HepG2 (cell line): ENCODE measurements around the gene ASTN2. TPM values are rescaled to one million over a fixed set of nuclear protein-coding genes. Genes with fewer than 3 reads are reported as not detected.

Experiments
- BRCA1 ChIP-seq: sonication (generic); formaldehyde crosslinking; IDR thresholded peaks from 2 replicates; pipeline ENCODE4 v1.4.0; 2020; ENCODE audit warnings: missing genetic modification reagents
- FOXK2 ChIP-seq: fragments of 450-650 bp; IDR thresholded peaks from 2 replicates; pipeline ENCODE4 v1.6.1; 2016
- KMT2A ChIP-seq: sonication (generic); formaldehyde crosslinking; IDR thresholded peaks from 2 replicates; pipeline ENCODE4 v1.4.0; 2020; ENCODE audit warnings: missing genetic modification reagents
- MAF1 ChIP-seq: sonication (generic); formaldehyde crosslinking; IDR thresholded peaks from 2 replicates; pipeline ENCODE4 v1.5.0; 2020; ENCODE audit warnings: missing genetic modification reagents, borderline replicate concordance
- NFKB2 ChIP-seq: sonication (generic); formaldehyde crosslinking; IDR thresholded peaks from 2 replicates; pipeline ENCODE4 v1.4.0; 2020; ENCODE audit warnings: missing genetic modification reagents, borderline replicate concordance
- RERE ChIP-seq: IDR thresholded peaks from 2 replicates; pipeline ENCODE4 v1.6.1; 2016; ENCODE audit warnings: low read depth, missing genetic modification reagents, missing compliant biosample characterization
- SP1 ChIP-seq, 2 experiments: fragments of 450-650 bp in 1 of 2; sonication (generic) in 1 of 2; formaldehyde crosslinking in 1 of 2; IDR thresholded peaks; 2 replicates each; pipeline versions ENCODE4 v1.4.0 to v1.6.1; 2016 to 2020; ENCODE audit warnings: missing genetic modification reagents in 1 of 2
- ZNF318 ChIP-seq: sonication (generic); formaldehyde crosslinking; IDR thresholded peaks from 2 replicates; pipeline ENCODE4 v1.4.0; 2020; ENCODE audit warnings: mild to moderate bottlenecking, missing genetic modification reagents
- ZNF619 ChIP-seq: sonication (generic); formaldehyde crosslinking; IDR thresholded peaks from 2 replicates; pipeline ENCODE4 v1.4.0; 2020; ENCODE audit warnings: mild to moderate bottlenecking, missing genetic modification reagents
- polyA plus RNA-seq, 8 experiments: library from polyadenylated mRNA; depleted of rRNA in 3 of 8; stranded (reverse) in 7 of 8; unstranded in 1 of 8; fragments of >200 nt; fragmentation: Illumina TruSeq in 4 of 8; extraction: Trizol in 4 of 8; gene quantifications; 2 replicates each; pipeline versions ENCODE4 v1.2.1 to v1.2.3, GENCODE V29; 2011 to 2016; ENCODE audit warnings: low read depth in 4 of 8, missing spikeins in 1 of 8, mixed read lengths in 1 of 8; ENCODE audit not compliant: insufficient read depth in 1 of 8
- total RNA-seq, 5 experiments: library from RNA; depleted of rRNA; stranded (reverse); fragments of >200 nt; fragmentation: Illumina TruSeq; extraction: Trizol; gene quantifications; 2 replicates each; pipeline ENCODE4 v1.2.3, GENCODE V29; 2016; ENCODE audit warnings: low read depth in 1 of 5

The ASTN2 gene
- total and polyA plus RNA-seq, 2 of the 13 experiments (the other 11 are each of a cell fraction or from before 2014, with no cell fraction given), result 5.2 to 13.5 TPM

- TF ChIP-seq ZNF318 (CRISPR knock-in tag), result no peak
- TF ChIP-seq KMT2A (CRISPR knock-in tag), result no peak
- TF ChIP-seq ZNF619 (CRISPR knock-in tag), result no peak
- TF ChIP-seq NFKB2 (CRISPR knock-in tag), result no peak
- no peak for TF ChIP-seq FOXK2
- no peak for TF ChIP-seq SP1 (IDR thresholded peaks at IDR 0.05)
- TF ChIP-seq SP1 (CRISPR knock-in tag; IDR thresholded peaks at IDR 0.05), result no peak
- no peak for TF ChIP-seq BRCA1 (CRISPR knock-in tag)
- TF ChIP-seq RERE (CRISPR knock-in tag), result no peak
- TF ChIP-seq MAF1 (CRISPR knock-in tag), result no peak
Measured at GRCh38 chr9:116479967-116480366, 934.9 kb downstream of the ASTN2 start (continued).
